Measurements from ENCODE around the gene ABCA9.

GRCh38 chr17:69018687-69019086, 42.0 kb downstream of the ABCA9 start:
- TF ChIP-seq, protein P1, sequence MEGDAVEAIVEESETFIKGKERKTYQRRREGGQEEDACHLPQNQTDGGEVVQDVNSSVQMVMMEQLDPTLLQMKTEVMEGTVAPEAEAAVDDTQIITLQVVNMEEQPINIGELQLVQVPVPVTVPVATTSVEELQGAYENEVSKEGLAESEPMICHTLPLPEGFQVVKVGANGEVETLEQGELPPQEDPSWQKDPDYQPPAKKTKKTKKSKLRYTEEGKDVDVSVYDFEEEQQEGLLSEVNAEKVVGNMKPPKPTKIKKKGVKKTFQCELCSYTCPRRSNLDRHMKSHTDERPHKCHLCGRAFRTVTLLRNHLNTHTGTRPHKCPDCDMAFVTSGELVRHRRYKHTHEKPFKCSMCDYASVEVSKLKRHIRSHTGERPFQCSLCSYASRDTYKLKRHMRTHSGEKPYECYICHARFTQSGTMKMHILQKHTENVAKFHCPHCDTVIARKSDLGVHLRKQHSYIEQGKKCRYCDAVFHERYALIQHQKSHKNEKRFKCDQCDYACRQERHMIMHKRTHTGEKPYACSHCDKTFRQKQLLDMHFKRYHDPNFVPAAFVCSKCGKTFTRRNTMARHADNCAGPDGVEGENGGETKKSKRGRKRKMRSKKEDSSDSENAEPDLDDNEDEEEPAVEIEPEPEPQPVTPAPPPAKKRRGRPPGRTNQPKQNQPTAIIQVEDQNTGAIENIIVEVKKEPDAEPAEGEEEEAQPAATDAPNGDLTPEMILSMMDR (conservative IDR thresholded peaks at IDR 0.05; ENCODE audit: low read depth in 2 of 2): no peak
- TF ChIP-seq EZH2phosphoT487 (IDR thresholded peaks at IDR 0.05; ENCODE audit: unreplicated experiment) (no peak), POLR2AphosphoS5 (IDR thresholded peaks at IDR 0.05; ENCODE audit: low read depth) (no peak), JUNB (IDR thresholded peaks at IDR 0.05; ENCODE audit: unreplicated experiment) (no peak), EZH2 (IDR thresholded peaks at IDR 0.05; ENCODE audit: low read depth, unreplicated experiment) (no peak), REST (IDR thresholded peaks at IDR 0.05; ENCODE audit: unreplicated experiment) (no peak), ZNF331 (CRISPR knock-in tag; IDR thresholded peaks at IDR 0.05; ENCODE audit: low read depth) (no peak), CREB1 (CRISPR knock-in tag; IDR thresholded peaks at IDR 0.05; ENCODE audit: low read depth) (no peak)
- TF ChIP-seq, protein P2, sequence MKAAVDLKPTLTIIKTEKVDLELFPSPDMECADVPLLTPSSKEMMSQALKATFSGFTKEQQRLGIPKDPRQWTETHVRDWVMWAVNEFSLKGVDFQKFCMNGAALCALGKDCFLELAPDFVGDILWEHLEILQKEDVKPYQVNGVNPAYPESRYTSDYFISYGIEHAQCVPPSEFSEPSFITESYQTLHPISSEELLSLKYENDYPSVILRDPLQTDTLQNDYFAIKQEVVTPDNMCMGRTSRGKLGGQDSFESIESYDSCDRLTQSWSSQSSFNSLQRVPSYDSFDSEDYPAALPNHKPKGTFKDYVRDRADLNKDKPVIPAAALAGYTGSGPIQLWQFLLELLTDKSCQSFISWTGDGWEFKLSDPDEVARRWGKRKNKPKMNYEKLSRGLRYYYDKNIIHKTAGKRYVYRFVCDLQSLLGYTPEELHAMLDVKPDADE (IDR thresholded peaks at IDR 0.05): no peak
